GM20000 (cell line): ENCODE data around the gene U2AF1L4.
"Not testable (repeated sequence)": the region's sequence is repeated elsewhere in the genome, so short reads cannot be mapped to it uniquely, and the experiment has no call there.

ENCODE experiments used
- DNase-seq: peaks from one replicate; pipeline ENCODE4 v3.0.0; 2012; ENCODE audit warnings: low spot score
- CTCF ChIP-seq: IDR thresholded peaks from 2 replicates; pipeline ENCODE4 v1.5.1; 2012; ENCODE audit warnings: mild to moderate bottlenecking, control low read depth; ENCODE audit errors: extremely low read depth, missing control alignments

U2AF1L4 gene

GRCh38 chr19:35773020-35773806, 28.0 kb upstream of the U2AF1L4 start:
- DNase-seq: no peak
- TF ChIP-seq CTCF: no peak

- DNase-seq: not testable (repeated sequence)
Measured at GRCh38 chr19:35772362-35772761, 27.1 kb upstream of the U2AF1L4 start.

GRCh38 chr19:35768082-35768421, 22.8 kb upstream of the U2AF1L4 start:
- no peak for TF ChIP-seq CTCF

GRCh38 chr19:35767288-35768081, 22.3 kb upstream of the U2AF1L4 start:
- DNase-seq: no peak
- no peak for TF ChIP-seq CTCF

More at GRCh38 chr19:35768082-35768421, 22.8 kb upstream of the U2AF1L4 start:
- no peak for DNase-seq

GRCh38 chr19:35766571-35767104, 21.4 kb upstream of the U2AF1L4 start:
- TF ChIP-seq CTCF: no peak
- DNase-seq: no peak

- TF ChIP-seq CTCF: no peak
- DNase-seq: no peak
Measured at GRCh38 chr19:35764432-35765315, 19.5 kb upstream of the U2AF1L4 start.

GRCh38 chr19:35760711-35761349, 15.6 kb upstream of the U2AF1L4 start:
- TF ChIP-seq CTCF: no peak
- DNase-seq: no peak
